Measurements from ENCODE around the gene UBTD2. TPM values are rescaled to one million over a fixed set of nuclear protein-coding genes. Genes with fewer than 3 reads are reported as not detected.

UBTD2 gene
- total RNA-seq, 1 donor from 2014 or later = 29.2 TPM

GRCh38 chr5:172266676-172267092 lies 16.9 kb downstream of the UBTD2 start:
- no peak for ATAC-seq
- intact Hi-C loops (cut with DNase I) = no loop called here

DNA sequence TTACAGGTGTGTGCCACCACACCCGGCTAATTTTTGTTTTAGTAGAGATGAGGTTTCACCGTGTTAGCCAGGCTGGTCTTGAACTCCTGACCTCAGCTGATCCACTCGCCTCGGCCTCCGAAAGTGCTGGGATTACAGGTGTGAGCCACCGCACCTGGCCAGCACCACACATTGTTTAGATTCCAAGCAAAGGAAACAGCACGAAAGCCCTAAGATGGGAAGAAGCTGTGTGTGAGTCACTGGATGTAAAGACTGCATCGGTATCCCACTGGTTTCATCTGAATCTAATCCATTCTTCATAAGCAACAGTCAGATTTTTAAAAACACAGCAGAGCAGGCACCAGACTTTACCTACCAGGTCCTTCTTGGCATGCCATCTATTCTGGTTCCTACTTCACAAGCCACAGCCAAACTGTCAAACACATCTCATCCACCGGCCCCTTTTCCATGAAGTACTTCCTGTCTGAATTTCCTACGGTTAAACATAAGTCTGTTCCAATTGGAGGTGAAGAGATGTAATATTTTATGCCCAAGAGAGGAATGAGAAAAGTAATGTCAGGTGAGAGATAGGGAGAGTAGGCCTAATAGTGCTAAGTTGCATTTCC lies 17.4 kb downstream of the UBTD2 start:
- ATAC-seq (no peak), DNase-seq (ENCODE audit: low spot score) (no peak)
- intact Hi-C loops (cut with DNase I) = no loop called here

More at GRCh38 chr5:172266676-172267092, 16.9 kb downstream of the UBTD2 start:
- DNase-seq (ENCODE audit: low spot score) = no peak

- DNase-seq (ENCODE audit: low spot score) (no peak), ATAC-seq (no peak)
- intact Hi-C loops (cut with DNase I) = no loop called here
Observed at GRCh38 chr5:172264815-172265395, 18.7 kb downstream of the UBTD2 start.

DNA sequence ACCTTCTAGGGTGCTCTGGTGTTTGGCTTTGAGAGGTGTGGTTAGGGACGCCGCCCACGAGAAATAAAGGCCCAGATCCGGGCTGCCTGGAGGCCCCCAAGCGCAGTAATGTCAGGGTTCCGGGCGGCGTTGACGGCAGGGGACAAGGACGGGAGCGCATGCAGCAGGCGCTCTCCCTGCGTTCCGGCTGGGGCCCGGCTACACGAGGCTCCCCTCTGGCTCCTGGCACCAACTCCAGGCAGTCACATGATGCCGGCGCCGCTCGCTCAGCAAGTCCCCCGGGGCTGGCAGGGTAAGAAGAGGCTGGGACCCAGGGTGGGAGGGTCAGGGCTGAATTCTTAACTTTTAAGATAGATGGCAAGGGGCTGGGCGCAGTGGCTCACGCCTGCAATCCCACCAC lies 28.1 kb downstream of the UBTD2 start:
- intact Hi-C loops (cut with DNase I) = no loop called here
- DNase-seq (ENCODE audit: low spot score) (no peak), ATAC-seq (no peak)

- intact Hi-C loops (cut with DNase I) = no loop called here
- DNase-seq (ENCODE audit: low spot score) (no peak), ATAC-seq (no peak)
Observed at GRCh38 chr5:172252501-172252900, 31.1 kb downstream of the UBTD2 start.

DNA sequence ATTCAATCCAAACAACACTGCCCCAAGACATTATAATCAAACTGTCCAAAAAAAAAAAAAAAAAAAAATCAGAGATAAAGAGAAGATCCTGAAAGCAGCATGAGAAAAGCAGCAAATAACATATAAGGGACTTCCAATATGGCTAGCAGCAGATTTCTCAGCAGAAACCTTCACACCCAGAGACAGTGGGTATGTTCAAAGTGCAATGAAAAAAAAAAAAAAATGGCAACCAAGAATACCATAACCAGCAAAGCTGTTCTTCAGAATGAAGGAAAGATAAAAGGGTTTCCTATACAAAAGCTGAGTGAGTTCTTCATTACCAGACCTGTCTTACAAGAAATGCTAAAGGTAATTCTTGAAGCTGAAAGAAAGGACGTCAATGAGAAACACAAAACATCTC lies 32.1 kb downstream of the UBTD2 start:
- DNase-seq (ENCODE audit: low spot score) (no peak), ATAC-seq (no peak)
- intact Hi-C loops (cut with DNase I) = no loop called here

DNA sequence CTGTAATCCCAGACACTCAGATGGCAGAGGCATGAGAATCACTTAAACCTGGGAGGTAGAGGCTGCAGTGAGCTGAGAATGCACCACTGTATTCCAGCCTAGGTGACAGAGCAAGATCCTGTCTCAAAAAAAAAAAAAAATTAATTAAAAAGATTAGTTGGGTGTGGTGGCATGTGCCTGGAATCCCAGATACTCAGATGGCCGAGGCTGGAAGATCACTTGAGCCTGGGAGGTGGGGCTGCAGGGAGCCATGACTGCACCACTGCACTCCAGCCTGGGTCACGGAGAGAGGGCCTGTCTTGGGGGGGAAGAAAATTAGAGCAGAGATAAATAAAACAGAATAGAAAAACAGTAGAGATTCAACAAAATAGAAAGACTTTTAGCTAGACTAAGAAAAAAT lies 34.9 kb downstream of the UBTD2 start:
- DNase-seq (ENCODE audit: low spot score) (no peak), ATAC-seq (no peak)
- intact Hi-C loops (cut with DNase I) = no loop called here

GRCh38 chr5:172245703-172246125 lies 37.9 kb downstream of the UBTD2 start:
- ATAC-seq = peak; percentile 70
- intact Hi-C loops (cut with DNase I) = no loop called here
- no peak for DNase-seq (ENCODE audit: low spot score)

- DNase-seq (ENCODE audit: low spot score) (no peak), ATAC-seq (no peak)
- intact Hi-C loops (cut with DNase I) = no loop called here
Observed at GRCh38 chr5:172245046-172245445, 38.5 kb downstream of the UBTD2 start.

DNA sequence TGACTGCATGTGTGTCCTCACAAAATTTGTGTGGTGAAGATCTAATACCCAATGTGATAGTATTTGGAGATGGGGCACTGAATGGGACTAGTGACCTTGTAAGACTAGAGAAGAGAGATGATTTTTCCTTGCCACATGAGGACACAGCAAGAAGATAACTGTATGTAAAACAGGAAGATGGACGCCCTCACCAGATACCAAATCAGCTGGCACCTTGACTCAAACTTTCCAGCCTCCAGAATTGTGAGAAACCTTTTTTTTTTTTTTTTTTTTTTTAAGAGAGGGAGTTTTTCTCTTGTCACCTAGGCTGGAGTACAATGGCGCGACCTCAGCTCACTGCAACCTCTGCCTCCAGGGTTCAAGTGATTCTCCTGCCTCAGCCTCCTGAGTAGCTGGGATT lies 40.3 kb downstream of the UBTD2 start:
- ATAC-seq (no peak), DNase-seq (ENCODE audit: low spot score) (no peak)
- intact Hi-C loops (cut with DNase I) = no loop called here

- ATAC-seq = no peak
- intact Hi-C loops (cut with DNase I) = no loop called here
Observed at GRCh38 chr5:172238334-172238733, 45.2 kb downstream of the UBTD2 start.

GRCh38 chr5:172235827-172236736 lies 47.5 kb downstream of the UBTD2 start:
- intact Hi-C loops (cut with DNase I) = no loop called here
- no peak for DNase-seq (ENCODE audit: low spot score)
- no peak for ATAC-seq

More at GRCh38 chr5:172238334-172238733, 45.2 kb downstream of the UBTD2 start:
- DNase-seq (ENCODE audit: low spot score) = no peak

- DNase-seq (ENCODE audit: low spot score) (no peak), ATAC-seq (no peak)
- intact Hi-C loops (cut with DNase I) = no loop called here
Observed at GRCh38 chr5:172235132-172235780, 48.3 kb downstream of the UBTD2 start.

DNA sequence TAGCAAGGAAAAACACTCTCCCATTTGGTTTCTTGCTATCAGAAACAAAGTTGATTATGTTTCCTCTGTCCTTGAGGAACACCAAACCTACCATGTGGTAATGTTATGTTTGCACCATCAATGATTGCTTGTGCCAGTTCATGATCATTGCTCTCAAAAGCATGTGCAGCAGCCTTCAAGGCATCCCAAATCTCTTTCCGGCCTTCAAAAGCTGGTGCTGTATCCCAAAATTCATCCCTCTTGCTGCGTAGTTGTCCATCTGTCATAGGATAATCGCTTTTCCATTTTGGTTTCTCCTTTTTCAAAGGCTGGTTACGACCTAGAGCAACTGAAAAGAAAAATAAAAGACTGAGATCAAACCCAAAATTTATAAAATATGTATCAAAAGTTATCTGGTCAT lies 49.5 kb downstream of the UBTD2 start:
- intact Hi-C loops (cut with DNase I) = no loop called here
- no peak for ATAC-seq
- no peak for DNase-seq (ENCODE audit: low spot score)

- DNase-seq (ENCODE audit: low spot score) = no peak
- ATAC-seq = no peak
- intact Hi-C loops (cut with DNase I) = no loop called here
Observed at GRCh38 chr5:172229904-172230303, 53.7 kb downstream of the UBTD2 start.

DNA sequence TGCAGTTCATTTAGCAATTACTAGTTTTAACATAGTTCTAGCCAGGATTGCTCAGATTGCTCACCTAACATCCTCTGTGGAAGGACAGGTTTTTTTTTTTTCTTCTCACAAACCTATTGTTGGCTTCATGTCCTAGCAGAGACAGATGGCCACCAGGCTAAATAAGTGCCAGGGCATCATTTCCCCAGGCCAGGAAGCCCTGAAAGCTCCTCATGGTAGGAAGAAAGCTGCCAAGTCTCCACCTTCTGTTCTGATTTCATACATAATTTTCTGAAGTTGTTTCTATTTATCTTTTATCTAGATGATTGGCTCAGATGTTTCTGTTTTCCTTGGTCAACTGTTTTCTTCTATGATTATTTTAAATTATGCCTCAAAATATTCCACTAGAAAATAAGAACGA lies 58.6 kb downstream of the UBTD2 start:
- intact Hi-C loops (cut with DNase I) = no loop called here
- DNase-seq (ENCODE audit: low spot score) (no peak), ATAC-seq (no peak)

GRCh38 chr5:172223901-172224873 lies 59.4 kb downstream of the UBTD2 start:
- DNase-seq (ENCODE audit: low spot score) (no peak), ATAC-seq (no peak)
- intact Hi-C loops (cut with DNase I) = no loop called here

DNA sequence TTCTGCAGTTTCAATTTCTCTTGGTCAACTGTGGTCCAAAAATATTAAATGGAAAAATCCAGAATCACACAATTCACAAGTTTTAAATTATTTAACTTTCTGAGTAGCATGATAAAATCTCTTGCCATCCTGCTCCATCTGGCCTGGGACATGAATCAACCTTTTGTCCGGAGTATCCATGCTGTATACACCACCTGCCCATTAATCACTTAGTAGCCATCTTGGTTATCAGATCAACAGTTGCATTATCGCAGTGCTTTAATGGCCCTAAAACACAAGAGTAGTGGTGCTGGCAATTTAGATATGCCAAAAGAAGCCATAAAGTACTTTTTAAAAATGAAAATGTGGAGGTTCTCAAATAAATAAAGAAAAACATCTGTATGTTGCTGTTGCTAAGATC lies 64.3 kb downstream of the UBTD2 start:
- intact Hi-C loops (cut with DNase I) = no loop called here
- ATAC-seq (no peak), DNase-seq (ENCODE audit: low spot score) (no peak)

DNA sequence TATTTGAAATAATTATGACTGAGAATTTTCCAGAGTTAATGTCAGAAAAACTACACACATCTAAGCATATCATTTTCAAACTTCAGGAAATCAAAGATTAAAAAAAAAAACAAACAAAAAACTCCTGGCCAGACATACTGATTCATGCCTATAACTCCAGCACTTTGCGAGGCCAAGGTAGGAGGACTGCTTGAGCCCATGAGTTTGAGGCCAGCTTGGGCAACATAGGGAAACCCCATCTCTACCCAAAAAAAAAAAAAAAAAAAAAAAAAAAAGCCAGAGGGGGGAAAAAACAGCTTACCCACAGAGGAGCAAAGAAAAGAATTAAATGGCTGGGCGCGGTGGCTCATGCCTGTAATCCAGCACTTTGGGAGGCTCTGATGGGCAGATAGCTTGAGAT lies 67.2 kb downstream of the UBTD2 start:
- intact Hi-C loops (cut with DNase I) = no loop called here
- no peak for DNase-seq (ENCODE audit: low spot score)
- ATAC-seq = no peak

Data from sciatic nerve (tissue), 2 donors.